Activated B cell treated with CpG ODN at 0.5 μM for 24 hours (primary cell): ENCODE data around the gene ZMYND11. TPM values are rescaled to one million over a fixed set of nuclear protein-coding genes. Genes with fewer than 3 reads are reported as not detected.

Experiments used
- ATAC-seq: fragments of 200-7000 bp; cut with Tn5 transposase; one replicate; pipeline ENCODE4 v1.10.0; 2021; ENCODE audit warnings: low read depth, mild to moderate bottlenecking, moderate library complexity
- CTCF ChIA-PET: fragments of 350-600 bp; sonication (Branson Sonifier 250); formaldehyde crosslinking; loops from one replicate; lab custom pipeline; 2021; ENCODE audit warnings: antibody characterized with exemption; lab: Charles Lee
- POLR2A ChIA-PET: fragments of 350-600 bp; sonication (Branson Sonifier 250); formaldehyde crosslinking; loops from one replicate; lab custom pipeline; 2021; ENCODE audit warnings: antibody characterized with exemption; lab: Charles Lee
- DNase-seq: peaks from one replicate; pipeline ENCODE4 v3.0.0; 2022
- H3K27ac Mint-ChIP-seq: one replicate; pipeline ENCODE4 v1.8.0; 2020; ENCODE audit warnings: mixed read lengths
- H3K27me3 Mint-ChIP-seq: one replicate; pipeline ENCODE4 v1.8.0; 2021; ENCODE audit warnings: mixed read lengths
- H3K36me3 Mint-ChIP-seq: one replicate; pipeline ENCODE4 v1.8.0; 2021; ENCODE audit warnings: low read depth, mixed read lengths
- H3K4me1 Mint-ChIP-seq: one replicate; pipeline ENCODE4 v1.8.0; 2021; ENCODE audit warnings: mixed read lengths
- H3K4me3 Mint-ChIP-seq: one replicate; pipeline ENCODE4 v1.8.0; 2020; ENCODE audit warnings: mild to moderate bottlenecking, mixed read lengths
- H3K9me3 Mint-ChIP-seq: one replicate; pipeline ENCODE4 v1.8.0; 2020; ENCODE audit warnings: mixed read lengths
- CTCF ChIP-seq: fragments of 200-600 bp; IDR thresholded peaks from one replicate; pipeline ENCODE4 v1.8.0; 2022; ENCODE audit warnings: antibody characterized with exemption, mild to moderate bottlenecking
- intact Hi-C: fragments of 100-400 bp; cut with micrococcal nuclease; formaldehyde crosslinking; loops from one replicate; pipeline ENCODE4 v1.15.1; 2024
- total RNA-seq: library from RNA; stranded (reverse); gene quantifications from 2 replicates; pipeline ENCODE4 v1.2.3, GENCODE V29; 2022

Gene ZMYND11
- total RNA-seq, 1 donor from 2014 or later: 25.6 TPM

- intact Hi-C loops: no loop called here
- ATAC-seq (no peak), DNase-seq (no peak)
- TF ChIP-seq CTCF: no peak
- ChIA-PET POLR2A (interaction anchor here (0.6 kb wide), 1 partner anchor 804 kb away, joined by 3 read pairs; no protein-coding TSS in a partner anchor), CTCF (no interaction called here)
- Mint-ChIP-seq H3K4me1 (peaks cover 8% of the 10 kb centered on the region), H3K36me3 (peaks cover 7% of the 10 kb centered on the region), H3K27me3 (peaks cover 2% of the 10 kb centered on the region), H3K4me3 (no peak overlapping the region), H3K9me3 (no peaks in the 10 kb centered on the region), H3K27ac (no peak overlapping the region)
These were observed 143.5 kb downstream of the ZMYND11 start for GRCh38 chr10:278707-279106.

GRCh38 chr10:279232-279631 lies 144.0 kb downstream of the ZMYND11 start:
- Mint-ChIP-seq H3K36me3 (peaks cover 9% of the 10 kb centered on the region), H3K4me3 (no peak overlapping the region), H3K27ac (no peak overlapping the region), H3K27me3 (peaks cover 2% of the 10 kb centered on the region), H3K4me1 (peaks cover 13% of the 10 kb centered on the region), H3K9me3 (no peaks in the 10 kb centered on the region)
- no peak for TF ChIP-seq CTCF
- intact Hi-C loops: no loop called here
- ATAC-seq: no peak
- DNase-seq: no peak
- ChIA-PET POLR2A (no interaction called here), CTCF (no interaction called here)

- Mint-ChIP-seq H3K4me1 (peaks cover 16% of the 10 kb centered on the region), H3K27me3 (peaks cover 2% of the 10 kb centered on the region), H3K36me3 (peaks cover 12% of the 10 kb centered on the region), H3K9me3 (no peaks in the 10 kb centered on the region), H3K4me3 (no peak overlapping the region), H3K27ac (no peak overlapping the region)
- no peak for TF ChIP-seq CTCF
- ChIA-PET POLR2A (no interaction called here), CTCF (no interaction called here)
- DNase-seq (no peak), ATAC-seq (no peak)
- intact Hi-C loops: loop anchor here (5.0 kb wide), 3 partner anchors 38 to 78 kb away; no protein-coding TSS in a partner anchor
These were observed 144.4 kb downstream of the ZMYND11 start for GRCh38 chr10:279655-280054.

- no peak for ATAC-seq
- TF ChIP-seq CTCF: no peak
- Mint-ChIP-seq H3K36me3 (peaks cover 14% of the 10 kb centered on the region), H3K4me3 (no peak overlapping the region), H3K27ac (peak overlapping the region; percentile 73), H3K4me1 (peaks cover 16% of the 10 kb centered on the region), H3K9me3 (no peaks in the 10 kb centered on the region), H3K27me3 (no peaks in the 10 kb centered on the region)
- CTCF ChIA-PET: no interaction called here
- DNase-seq: no peak
- intact Hi-C loops: loop anchor here (5.0 kb wide), 3 partner anchors 35 to 75 kb away; no protein-coding TSS in a partner anchor
- POLR2A ChIA-PET: no interaction called here
These were observed 147.3 kb downstream of the ZMYND11 start for GRCh38 chr10:282294-283139.

- no peak for TF ChIP-seq CTCF
- ATAC-seq: no peak
- H3K27ac Mint-ChIP-seq: peak overlapping the region; percentile 73
- CTCF ChIA-PET: no interaction called here
- POLR2A ChIA-PET: interaction anchor here (0.9 to 1.2 kb wide), 2 partner anchors 34 to 41 kb away, joined by 3 read pairs; no protein-coding TSS in a partner anchor
- no peak for DNase-seq
- peaks cover 16% of the 10 kb centered on the region for H3K4me1 Mint-ChIP-seq
- no peaks in the 10 kb centered on the region for H3K27me3 Mint-ChIP-seq
- intact Hi-C loops: loop anchor here (5.0 kb wide), 3 partner anchors 34 to 74 kb away; no protein-coding TSS in a partner anchor
- H3K36me3 Mint-ChIP-seq: peaks cover 16% of the 10 kb centered on the region
- no peak overlapping the region for H3K4me3 Mint-ChIP-seq
- no peaks in the 10 kb centered on the region for H3K9me3 Mint-ChIP-seq
These were observed 147.9 kb downstream of the ZMYND11 start for GRCh38 chr10:283140-283479.
